Keratinocyte (primary cell): ENCODE results near the gene DFFB.

Source experiments
- CTCF ChIP-seq, 3 experiments: IDR thresholded peaks in 1 of 3; conservative IDR thresholded peaks in 1 of 3; optimal IDR thresholded peaks in 1 of 3; 2 replicates in 2 of 3; 3 replicates in 1 of 3; pipeline versions ENCODE3 to v1.5.1; 2011; ENCODE audit warnings: low read length in 3 of 3, mild to moderate bottlenecking in 3 of 3, moderate library complexity in 2 of 3, control low read depth in 1 of 3, inconsistent platforms in 1 of 3; ENCODE audit not compliant: insufficient read depth in 2 of 3; ENCODE audit errors: extremely low read depth in 1 of 3
- EZH2 ChIP-seq: IDR thresholded peaks from one replicate; pipeline ENCODE4 v1.6.1; 2012; ENCODE audit warnings: inconsistent platforms, mild to moderate bottlenecking, low read length, moderate library complexity

- no peak for TF ChIP-seq CTCF (optimal IDR thresholded peaks at IDR 0.05 in 1 of 3, IDR thresholded peaks at IDR 0.05 in 1 of 3, conservative IDR thresholded peaks at IDR 0.05 in 1 of 3; ENCODE audit: extremely low read depth in 1 of 3, insufficient read depth in 2 of 3, low read length in 3 of 3)
- no peak for TF ChIP-seq EZH2
Measured at GRCh38 chr1:3929126-3929525, 71.8 kb downstream of the DFFB start.
